GM12864 (cell line): ENCODE measurements around the gene LDLRAD3.

Experiments
- DNase-seq: peaks from one replicate; pipeline ENCODE4 v3.0.0-alpha.2; 2011; ENCODE audit warnings: low read depth
- H3K4me3 ChIP-seq: 2 replicates; pipeline ENCODE4 v1.5.1; 2011; ENCODE audit warnings: mild to moderate bottlenecking, low read depth, low read length, control low read depth
- CTCF ChIP-seq: IDR thresholded peaks from 2 replicates; pipeline ENCODE4 v1.5.1; 2011; ENCODE audit warnings: low read depth, mild to moderate bottlenecking, moderate library complexity, low read length, control low read depth, inconsistent platforms; ENCODE audit errors: missing control alignments

Gene LDLRAD3

GRCh38 chr11:36161572-36161971, 217.7 kb downstream of the LDLRAD3 start:
- no peak overlapping the region for H3K4me3 ChIP-seq
- TF ChIP-seq CTCF, result no peak
- DNase-seq, result no peak

- no peak for TF ChIP-seq CTCF
- no peak overlapping the region for H3K4me3 ChIP-seq
- DNase-seq, result no peak
Observed at GRCh38 chr11:36162006-36162882, 218.4 kb downstream of the LDLRAD3 start.

- DNase-seq, result no peak
- no peak for TF ChIP-seq CTCF
- no peak overlapping the region for H3K4me3 ChIP-seq
Observed at GRCh38 chr11:36162883-36163434, 219.1 kb downstream of the LDLRAD3 start.

- H3K4me3 ChIP-seq, result no peak overlapping the region
- no peak for TF ChIP-seq CTCF
- no peak for DNase-seq
Observed at GRCh38 chr11:36164506-36165250, 220.8 kb downstream of the LDLRAD3 start.

- no peak for TF ChIP-seq CTCF
- H3K4me3 ChIP-seq, result no peak overlapping the region
- DNase-seq, result no peak
Observed at GRCh38 chr11:36165621-36166397, 221.9 kb downstream of the LDLRAD3 start.

GRCh38 chr11:36167073-36167472, 223.2 kb downstream of the LDLRAD3 start:
- DNase-seq, result no peak
- TF ChIP-seq CTCF, result no peak
- no peak overlapping the region for H3K4me3 ChIP-seq
